Measurements from ENCODE around the gene PDCD10.
A peak's percentile ranks its signal among the peaks of the same experiment; 100 is the strongest.

The PDCD10 gene

GRCh38 chr3:167711439-167711838 lies 23.3 kb downstream of the PDCD10 start:
- no peaks in the 10 kb centered on the region for H3K27me3 ChIP-seq (ENCODE audit: insufficient read depth, poor library complexity, severe bottlenecking)
- H3K4me1 ChIP-seq (ENCODE audit: insufficient read depth, poor library complexity, severe bottlenecking) = no peaks in the 10 kb centered on the region
- ATAC-seq (ENCODE audit: low read depth) (no peak), DNase-seq (ENCODE audit: low spot score) (no peak)
- no peak overlapping the region for H3K27ac ChIP-seq (ENCODE audit: poor library complexity, severe bottlenecking)
- TF ChIP-seq CTCF (IDR thresholded peaks at IDR 0.05; ENCODE audit: poor library complexity, severe bottlenecking) = no peak
- H3K4me3 ChIP-seq (ENCODE audit: severe bottlenecking) = no peak overlapping the region
- H3K9me3 ChIP-seq (ENCODE audit: severe bottlenecking) = no peaks in the 10 kb centered on the region
- peaks cover 69% of the 10 kb centered on the region for H3K36me3 ChIP-seq (ENCODE audit: low read depth)

- Histone ChIP-seq H3K4me3 (ENCODE audit: severe bottlenecking) (no peak overlapping the region), H3K9me3 (ENCODE audit: severe bottlenecking) (no peaks in the 10 kb centered on the region), H3K27ac (ENCODE audit: poor library complexity, severe bottlenecking) (no peak overlapping the region), H3K4me1 (ENCODE audit: insufficient read depth, poor library complexity, severe bottlenecking) (no peaks in the 10 kb centered on the region), H3K36me3 (ENCODE audit: low read depth) (peaks cover 71% of the 10 kb centered on the region), H3K27me3 (ENCODE audit: insufficient read depth, poor library complexity, severe bottlenecking) (no peaks in the 10 kb centered on the region)
- ATAC-seq (ENCODE audit: low read depth) = no peak
- TF ChIP-seq CTCF (IDR thresholded peaks at IDR 0.05; ENCODE audit: poor library complexity, severe bottlenecking) = no peak
- no peak for DNase-seq (ENCODE audit: low spot score)
These were observed 24.1 kb downstream of the PDCD10 start for GRCh38 chr3:167710552-167710951.

- Histone ChIP-seq H3K9me3 (ENCODE audit: severe bottlenecking) (no peaks in the 10 kb centered on the region), H3K27ac (ENCODE audit: poor library complexity, severe bottlenecking) (no peak overlapping the region), H3K4me3 (ENCODE audit: severe bottlenecking) (no peak overlapping the region), H3K27me3 (ENCODE audit: insufficient read depth, poor library complexity, severe bottlenecking) (no peaks in the 10 kb centered on the region), H3K4me1 (ENCODE audit: insufficient read depth, poor library complexity, severe bottlenecking) (no peaks in the 10 kb centered on the region), H3K36me3 (ENCODE audit: low read depth) (peaks cover 80% of the 10 kb centered on the region)
- DNase-seq (ENCODE audit: low spot score) (no peak), ATAC-seq (ENCODE audit: low read depth) (no peak)
- TF ChIP-seq CTCF (IDR thresholded peaks at IDR 0.05; ENCODE audit: poor library complexity, severe bottlenecking) = no peak
These were observed 25.0 kb downstream of the PDCD10 start for GRCh38 chr3:167709690-167710089.

GRCh38 chr3:167705840-167706239 lies 28.9 kb downstream of the PDCD10 start:
- Histone ChIP-seq H3K4me1 (ENCODE audit: insufficient read depth, poor library complexity, severe bottlenecking) (no peaks in the 10 kb centered on the region), H3K9me3 (ENCODE audit: severe bottlenecking) (no peaks in the 10 kb centered on the region), H3K27ac (ENCODE audit: poor library complexity, severe bottlenecking) (no peak overlapping the region), H3K27me3 (ENCODE audit: insufficient read depth, poor library complexity, severe bottlenecking) (no peaks in the 10 kb centered on the region), H3K4me3 (ENCODE audit: severe bottlenecking) (no peak overlapping the region), H3K36me3 (ENCODE audit: low read depth) (peaks cover 77% of the 10 kb centered on the region)
- ATAC-seq (ENCODE audit: low read depth) = peak; percentile 62; the same call in 2 of the 3 replicates
- no peak for TF ChIP-seq CTCF (IDR thresholded peaks at IDR 0.05; ENCODE audit: poor library complexity, severe bottlenecking)
- no peak for DNase-seq (ENCODE audit: low spot score)

GRCh38 chr3:167700926-167701325 lies 33.8 kb downstream of the PDCD10 start:
- no peak overlapping the region for H3K4me3 ChIP-seq (ENCODE audit: severe bottlenecking)
- no peak for ATAC-seq (ENCODE audit: low read depth)
- peaks cover 68% of the 10 kb centered on the region for H3K36me3 ChIP-seq (ENCODE audit: low read depth)
- H3K9me3 ChIP-seq (ENCODE audit: severe bottlenecking) = no peaks in the 10 kb centered on the region
- no peak for TF ChIP-seq CTCF (IDR thresholded peaks at IDR 0.05; ENCODE audit: poor library complexity, severe bottlenecking)
- H3K27ac ChIP-seq (ENCODE audit: poor library complexity, severe bottlenecking) = no peak overlapping the region
- DNase-seq (ENCODE audit: low spot score) = no peak
- no peaks in the 10 kb centered on the region for H3K4me1 ChIP-seq (ENCODE audit: insufficient read depth, poor library complexity, severe bottlenecking)
- no peaks in the 10 kb centered on the region for H3K27me3 ChIP-seq (ENCODE audit: insufficient read depth, poor library complexity, severe bottlenecking)

Data from RWPE2 (cell line).